ENCODE measurements around the gene SAMD14.
"Not testable (repeated sequence)": the region's sequence is repeated elsewhere in the genome, so short reads cannot be mapped to it uniquely, and the experiment has no call there.

The SAMD14 gene

GRCh38 chr17:50072130-50072529 lies 57.8 kb downstream of the SAMD14 start:
- DNase-seq: no peak

GRCh38 chr17:50071692-50072091 lies 58.3 kb downstream of the SAMD14 start:
- DNase-seq: no peak

DNA sequence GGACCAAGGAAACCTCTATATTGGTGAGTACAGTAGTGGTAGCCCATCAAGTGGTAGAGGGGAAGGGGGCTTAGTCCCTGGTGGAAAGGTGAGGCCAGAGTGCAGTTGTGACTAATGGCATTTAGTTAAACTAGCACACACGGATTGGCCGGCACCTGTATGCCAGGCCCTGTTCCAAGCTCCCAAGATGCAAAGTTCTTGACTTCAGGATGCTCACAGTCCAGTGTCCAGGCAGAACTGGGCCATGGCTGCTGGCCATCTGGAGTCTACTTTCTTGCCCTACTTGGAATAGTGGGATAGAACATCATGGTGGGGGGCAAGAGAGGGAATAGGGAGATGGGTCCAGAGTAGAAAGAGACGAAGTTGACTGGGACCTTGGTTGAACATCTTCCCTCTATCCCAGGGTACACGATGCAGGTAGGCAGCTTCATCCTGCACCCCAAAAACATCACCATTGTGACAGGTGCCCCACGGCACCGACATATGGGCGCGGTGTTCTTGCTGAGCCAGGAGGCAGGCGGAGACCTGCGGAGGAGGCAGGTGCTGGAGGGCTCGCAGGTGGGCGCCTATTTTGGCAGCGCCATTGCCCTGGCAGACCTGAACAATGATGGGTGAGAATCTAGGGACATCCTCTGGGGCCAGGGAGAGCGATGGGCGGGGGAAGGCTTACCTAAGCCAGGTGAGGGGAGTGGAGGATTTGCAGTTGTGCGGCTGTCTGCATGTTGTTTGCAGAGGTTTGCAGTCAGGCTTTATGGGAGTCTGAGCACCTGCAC lies 58.9 kb downstream of the SAMD14 start:
- DNase-seq: no peak

DNA sequence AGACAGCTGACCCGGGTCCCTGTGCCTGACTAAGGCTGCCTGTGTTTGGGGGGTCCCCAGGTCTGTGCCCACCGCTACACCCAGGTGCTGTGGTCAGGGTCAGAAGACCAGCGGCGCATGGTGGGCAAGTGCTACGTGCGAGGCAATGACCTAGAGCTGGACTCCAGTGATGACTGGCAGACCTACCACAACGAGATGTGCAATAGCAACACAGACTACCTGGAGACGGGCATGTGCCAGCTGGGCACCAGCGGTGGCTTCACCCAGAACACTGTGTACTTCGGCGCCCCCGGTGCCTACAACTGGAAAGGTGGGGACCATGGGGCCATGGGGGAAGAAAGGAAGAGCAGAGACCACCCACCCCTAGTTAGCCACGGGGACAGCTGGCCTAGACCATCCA lies 62.0 kb downstream of the SAMD14 start:
- no peak for DNase-seq

DNA sequence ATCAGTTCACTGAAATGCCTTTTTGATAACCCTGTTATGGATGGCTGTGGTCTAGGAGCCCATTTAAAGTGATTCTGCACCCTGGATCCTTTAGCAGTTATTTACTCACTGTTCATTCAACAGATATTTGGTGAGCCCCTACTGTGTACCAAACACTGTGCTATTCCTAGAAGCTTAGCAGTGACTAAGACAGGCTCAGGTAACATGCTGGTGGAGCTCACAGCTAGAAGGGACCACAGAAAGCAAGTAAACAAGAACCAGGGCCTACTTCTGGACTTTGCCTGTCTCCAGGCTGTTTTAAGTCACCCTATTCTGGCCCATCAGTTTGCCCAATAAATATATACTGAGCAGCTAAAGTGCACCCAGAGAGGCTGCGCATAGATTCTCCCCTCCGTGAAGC lies 63.0 kb downstream of the SAMD14 start:
- no peak for DNase-seq

DNA sequence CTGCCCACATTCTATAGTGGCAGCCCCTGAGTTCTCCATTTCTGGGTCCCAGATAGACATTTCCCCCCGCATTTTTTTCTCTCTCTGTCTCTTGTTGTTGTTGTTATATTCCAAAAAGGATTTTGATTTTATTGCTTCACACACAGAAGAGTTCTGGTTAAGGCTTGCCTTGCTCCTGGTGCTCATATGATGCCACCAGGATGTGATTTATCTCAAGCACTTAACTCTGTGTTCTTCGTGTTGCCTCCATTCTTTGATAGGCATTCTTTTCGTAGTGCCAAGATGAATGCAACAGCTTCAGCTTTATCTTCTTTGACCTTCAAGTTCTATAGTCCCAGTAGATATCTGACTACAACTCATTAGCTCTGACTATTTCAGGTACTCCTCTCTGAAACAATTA lies 64.9 kb downstream of the SAMD14 start:
- DNase-seq: no peak

GRCh38 chr17:50064253-50065001 lies 65.5 kb downstream of the SAMD14 start:
- DNase-seq: no peak

DNA sequence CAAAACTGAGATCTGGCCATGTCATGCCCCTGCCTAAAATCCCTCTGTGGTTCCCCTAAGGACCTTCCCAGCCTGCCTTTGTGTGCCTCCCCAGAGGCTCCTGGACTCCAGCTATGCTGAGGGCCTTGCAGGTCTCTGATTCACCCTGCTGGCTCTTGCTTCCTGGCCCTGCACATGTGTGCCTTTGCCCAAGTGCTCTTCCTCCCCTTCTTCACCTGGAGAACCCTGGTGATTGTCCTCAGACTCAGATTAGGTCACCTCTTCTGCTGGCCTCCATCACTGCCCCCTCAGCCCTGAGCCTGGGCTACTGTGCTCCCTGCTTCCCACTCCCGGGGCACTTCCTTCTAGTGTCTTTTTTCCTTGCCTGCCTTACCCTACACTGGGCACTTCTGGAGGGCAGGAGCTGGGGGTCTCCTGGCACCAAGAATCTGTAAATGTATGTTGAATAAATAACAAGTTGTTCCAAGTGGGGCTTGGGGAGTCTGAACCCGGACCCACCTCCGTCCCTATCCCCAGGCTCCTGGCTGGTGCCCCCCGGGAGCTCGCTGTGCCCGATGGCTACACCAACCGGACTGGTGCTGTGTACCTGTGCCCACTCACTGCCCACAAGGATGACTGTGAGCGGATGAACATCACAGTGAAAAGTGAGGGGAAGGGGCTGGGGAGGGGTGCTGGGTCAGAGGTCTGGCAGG lies 66.3 kb downstream of the SAMD14 start:
- DNase-seq: no peak

GRCh38 chr17:50062293-50063243 lies 67.4 kb downstream of the SAMD14 start:
- DNase-seq: no peak

DNA sequence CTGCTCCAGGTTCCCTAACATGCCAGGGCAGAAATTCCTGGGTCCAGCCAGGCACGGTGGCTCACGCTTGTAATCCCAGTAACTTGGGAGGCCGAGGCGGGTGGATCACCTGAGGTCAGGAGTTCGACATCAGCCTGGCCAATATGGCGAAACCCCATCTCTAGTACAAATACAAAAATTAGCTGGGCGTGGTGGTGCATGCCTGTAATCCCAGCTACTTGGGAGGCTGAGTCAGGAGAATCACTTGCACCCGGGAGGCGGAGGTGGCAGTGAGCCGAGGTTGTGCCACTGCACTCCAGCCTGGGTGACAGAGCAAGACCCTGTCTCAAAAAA lies 68.3 kb downstream of the SAMD14 start:
- not testable (repeated sequence) for DNase-seq

- no peak for DNase-seq
Measured at GRCh38 chr17:50060951-50061712, 68.8 kb downstream of the SAMD14 start.
